NCI-H1417 (cell line): Measurements from ENCODE around the gene ZNF229.
"Not testable (repeated sequence)": the region's sequence is repeated elsewhere in the genome, so short reads cannot be mapped to it uniquely, and the experiment has no call there.

Experiments used
- DNase-seq, 3 experiments: peaks; one replicate each; lab custom pipeline; 2025; lab: John Stamatoyannopoulos, UW

Gene ZNF229

DNA sequence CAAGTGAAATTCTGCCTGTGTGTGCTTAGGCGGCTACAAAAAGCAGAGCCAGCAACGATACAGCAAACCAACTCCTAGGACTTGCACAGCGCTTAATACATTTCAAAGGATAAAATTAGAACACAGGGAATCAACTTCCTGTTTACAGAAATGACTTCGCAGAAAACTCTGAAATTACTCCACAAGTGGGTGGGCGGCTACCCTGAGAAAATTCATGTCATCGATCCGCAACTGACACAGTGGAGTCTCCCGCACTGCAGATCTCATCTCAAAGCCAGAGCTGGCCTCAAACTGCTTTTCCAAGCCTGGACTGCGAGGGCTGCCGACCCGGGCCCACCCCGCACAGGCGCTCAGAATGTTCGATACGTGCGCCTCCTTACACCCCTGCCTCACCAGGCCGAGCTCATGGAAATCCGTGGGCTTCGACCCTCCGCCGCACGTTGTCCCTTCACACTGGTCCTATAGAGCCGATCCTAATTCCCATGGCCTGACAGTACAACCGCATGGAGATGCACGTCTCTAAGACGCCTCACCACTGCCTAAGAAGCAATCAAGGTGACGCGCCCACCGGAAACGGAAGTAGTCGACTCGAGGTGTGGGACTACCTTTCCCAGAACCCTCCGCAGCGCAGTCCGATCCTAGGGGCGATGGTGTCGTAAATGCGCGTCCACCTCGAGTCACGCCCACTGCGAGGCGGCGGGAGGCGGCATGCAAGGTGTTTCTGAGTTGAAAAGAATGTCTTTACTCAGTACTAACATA is at the start of gene ZNF229:
TSS of gene ZNF229 (minus strand) at position 557 of the 759 bp plus-strand sequence. CDS start 5,625 bp downstream, outside the sequence.
- DNase-seq: peak; percentile 70 to 85 (median 82)

DNA sequence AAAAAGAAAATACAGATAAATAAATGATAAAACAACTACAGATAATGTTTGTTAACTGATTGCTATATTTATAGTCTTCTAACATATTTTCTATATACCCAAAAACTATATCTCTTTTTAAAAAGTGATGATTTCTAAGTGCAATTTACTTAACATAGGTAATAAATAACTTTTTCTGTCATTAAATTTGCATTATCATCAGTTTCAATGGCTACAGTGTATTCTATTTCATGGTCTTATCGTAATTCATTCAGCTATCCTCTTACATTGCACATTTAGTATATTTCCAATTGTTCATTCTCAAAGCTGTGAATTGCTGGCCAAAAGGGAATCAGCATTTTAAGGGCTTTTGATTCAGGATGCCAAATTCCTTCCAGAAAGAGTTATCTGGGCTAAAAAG is 48.4 kb upstream of the ZNF229 start:
- no peak for DNase-seq

DNA sequence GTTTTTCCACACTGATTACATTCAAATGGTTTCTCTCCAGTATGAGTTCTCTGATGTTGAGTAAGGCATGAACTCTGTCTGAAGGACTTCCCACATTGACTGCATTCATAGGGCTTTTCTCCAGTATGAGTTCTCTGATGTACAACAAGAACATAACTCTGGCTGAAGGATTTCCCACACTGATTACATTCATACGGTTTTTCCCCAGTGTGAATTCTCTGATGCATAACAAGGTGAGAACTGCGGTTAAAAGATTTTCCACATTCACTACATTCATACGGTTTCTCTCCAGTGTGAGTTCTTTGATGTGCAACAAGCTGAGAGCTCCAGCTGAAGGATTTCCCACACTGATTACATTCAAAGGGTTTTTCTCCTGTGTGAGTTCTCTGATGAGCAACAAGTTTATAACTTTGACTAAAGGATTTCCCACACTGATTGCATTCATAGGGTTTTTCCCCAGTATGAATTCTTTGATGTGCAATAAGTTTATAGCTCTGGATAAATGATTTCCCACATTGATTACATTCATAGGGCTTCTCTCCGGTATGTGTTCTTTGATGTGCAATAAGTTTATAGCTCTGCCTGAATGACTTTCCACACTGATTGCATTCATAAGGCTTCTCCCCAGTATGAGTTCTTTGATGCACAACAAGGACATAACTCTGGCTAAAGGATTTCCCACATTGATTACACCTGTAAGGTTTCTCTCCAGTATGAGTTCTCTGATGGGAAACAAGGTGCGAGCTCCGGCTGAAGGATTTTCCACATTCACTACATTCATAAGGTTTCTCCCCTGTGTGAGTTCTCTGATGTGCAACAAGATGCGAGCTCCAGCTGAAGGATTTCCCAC is 28.5 kb upstream of the ZNF229 start:
- DNase-seq: peak; percentile 24 to 51 (median 34)

GRCh38 chr19:44468730-44469129 is 20.5 kb upstream of the ZNF229 start:
- not testable (repeated sequence) for DNase-seq

DNA sequence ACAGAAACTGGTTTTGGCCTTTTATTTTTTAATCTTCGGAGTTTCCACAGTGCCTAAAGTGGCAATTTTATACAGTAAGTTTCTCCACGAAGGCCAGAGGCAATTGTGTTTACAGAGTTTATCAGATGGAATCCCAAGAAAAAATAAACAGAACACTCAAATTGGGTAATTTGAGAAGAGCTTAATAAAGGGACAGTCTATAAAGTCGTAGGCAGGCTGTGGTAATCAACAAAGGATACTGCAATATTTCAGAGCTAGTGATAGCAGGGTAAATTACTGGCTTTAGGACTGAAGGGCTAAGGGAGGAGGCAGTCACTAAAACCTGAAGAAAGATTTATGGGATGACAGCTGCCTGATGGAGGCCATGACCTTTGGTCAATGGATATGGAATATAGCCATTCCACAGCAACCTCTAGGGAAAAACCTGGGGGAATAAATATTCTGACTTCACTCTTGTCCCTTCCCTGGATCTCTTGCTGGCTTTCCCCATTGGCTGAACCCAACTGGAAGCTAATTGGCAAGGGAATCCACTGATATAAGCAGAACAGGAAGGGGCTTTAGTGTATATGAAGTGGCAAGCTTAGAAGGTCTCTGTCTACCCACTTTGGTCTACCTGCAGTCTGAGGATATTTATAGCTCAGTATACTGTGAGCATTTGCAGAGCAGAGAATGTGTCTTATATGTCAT is 14.5 kb upstream of the ZNF229 start:
- DNase-seq: not testable (repeated sequence)

DNA sequence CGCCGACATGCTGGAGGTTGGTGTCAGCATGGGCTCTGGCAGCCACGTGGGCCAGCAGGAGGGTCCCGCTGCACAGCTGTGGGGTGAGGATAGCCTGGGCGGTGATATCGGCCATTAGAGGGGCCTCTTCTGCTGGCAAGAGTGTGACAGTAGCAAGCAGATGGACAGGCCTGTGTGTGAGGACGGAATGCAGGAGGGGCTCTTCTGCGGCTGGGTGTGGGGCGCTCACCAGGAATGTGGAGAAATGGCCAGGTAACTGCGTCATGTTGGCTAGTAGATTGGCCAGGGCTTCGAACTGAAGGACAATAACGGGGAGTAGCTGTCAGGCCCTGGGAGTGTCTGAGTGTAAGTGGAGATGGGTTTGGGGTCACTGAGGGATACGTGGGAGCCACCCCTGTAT is 7.7 kb upstream of the ZNF229 start:
- DNase-seq: not testable (repeated sequence)

- DNase-seq: no peak
Observed at GRCh38 chr19:44455100-44455499, 6.8 kb upstream of the ZNF229 start.

DNA sequence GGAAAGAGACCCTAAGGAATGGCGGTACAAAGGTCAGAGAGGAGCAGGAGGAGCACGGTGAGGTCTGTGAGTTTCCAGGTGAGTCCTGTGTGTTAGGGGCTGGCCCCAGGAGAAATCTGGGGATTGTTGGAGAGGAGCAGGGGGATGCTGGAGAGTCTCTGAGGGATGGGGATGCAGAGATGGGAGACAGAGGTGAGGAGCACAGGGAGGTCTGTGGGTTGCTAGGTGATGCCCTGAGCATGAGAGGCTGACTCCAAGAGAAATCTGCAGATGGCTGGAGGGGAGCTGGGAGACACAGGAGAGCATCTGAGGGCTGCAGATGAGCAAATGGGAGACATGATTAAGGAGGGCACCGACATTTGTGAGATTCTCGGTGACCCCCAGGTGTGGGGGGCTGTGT is 4.1 kb upstream of the ZNF229 start:
- no peak for DNase-seq

DNA sequence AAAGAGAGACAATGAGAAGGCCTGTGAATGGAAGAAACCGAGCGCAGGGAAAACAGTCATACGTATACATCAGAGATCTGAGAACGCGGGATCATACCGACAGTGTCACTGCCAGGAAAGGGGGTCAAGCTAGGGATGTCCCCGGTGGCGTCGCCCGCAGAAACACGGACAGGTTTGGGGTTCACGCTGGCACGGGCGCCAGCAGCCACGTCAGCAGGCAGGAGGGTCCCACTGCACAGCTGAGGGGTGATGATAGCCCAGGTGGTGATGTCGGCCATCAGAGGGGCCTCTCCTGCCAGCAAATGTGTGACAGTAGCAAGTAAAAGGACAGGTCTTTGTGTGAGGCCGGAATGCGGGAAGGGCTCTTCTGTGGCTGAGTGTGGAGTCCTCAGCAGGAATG is 3.4 kb upstream of the ZNF229 start:
- DNase-seq: no peak

DNA sequence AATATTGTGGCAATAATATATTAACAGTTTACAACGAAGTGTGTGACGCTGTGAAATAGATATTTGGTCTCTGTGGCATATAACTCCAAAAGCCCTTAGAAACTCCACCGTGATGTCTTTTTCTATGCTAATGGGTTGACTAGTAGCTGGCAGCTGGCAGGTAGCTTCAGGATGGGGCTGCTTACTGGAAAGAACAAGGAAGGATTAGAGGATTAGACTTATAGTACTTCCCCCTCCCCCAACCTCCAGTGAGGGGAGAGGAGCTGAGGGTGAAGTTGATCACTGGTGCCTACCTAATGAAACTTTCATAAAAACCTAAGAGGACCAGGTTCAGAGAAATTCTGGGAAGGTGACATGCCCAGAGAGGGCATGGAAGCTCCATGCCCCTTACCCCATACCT is 9.8 kb downstream of the ZNF229 start:
- DNase-seq: no peak

DNA sequence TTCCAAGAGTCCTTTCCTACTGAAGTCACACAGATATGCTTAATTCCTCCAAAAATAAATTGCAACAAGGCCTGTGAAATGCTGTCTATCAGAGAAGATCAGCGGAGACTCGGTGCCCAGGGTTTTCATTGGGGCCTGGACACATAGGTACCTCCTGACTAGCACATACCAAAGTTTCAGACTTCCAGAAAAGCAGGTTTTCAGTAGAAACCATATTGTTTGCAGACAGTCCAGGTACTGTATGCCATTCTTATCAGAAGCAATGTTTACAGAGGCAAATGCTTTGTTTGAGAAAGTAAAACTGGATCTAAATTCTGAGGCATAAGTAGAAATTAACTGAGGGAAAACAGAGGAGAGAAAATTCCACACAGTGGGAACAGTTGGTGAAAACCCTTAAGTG is 12.8 kb downstream of the ZNF229 start:
- no peak for DNase-seq

GRCh38 chr19:44430956-44431355 is 17.3 kb downstream of the ZNF229 start:
- no peak for DNase-seq

GRCh38 chr19:44415553-44415952 is 32.7 kb downstream of the ZNF229 start:
- not testable (repeated sequence) for DNase-seq

GRCh38 chr19:44401139-44402115 is 46.8 kb downstream of the ZNF229 start, which contains the start of gene ZNF285:
ZNF285 (minus strand) TSS chr19:44401608; CDS start chr19:44397213, 4,395 bp downstream.
- DNase-seq: no peak

GRCh38 chr19:44389268-44389667 is 59.0 kb downstream of the ZNF229 start:
- DNase-seq: not testable (repeated sequence)
